Measurements from ENCODE around the gene POLE2. TPM values are rescaled to one million over a fixed set of nuclear protein-coding genes. Genes with fewer than 3 reads are reported as not detected.
"Not testable (repeated sequence)": the region's sequence is repeated elsewhere in the genome, so short reads cannot be mapped to it uniquely, and the experiment has no call there.

POLE2 gene
- total RNA-seq, 4 donors from 2014 or later: 1.8 to 35.5 (median 14.1) TPM

DNA sequence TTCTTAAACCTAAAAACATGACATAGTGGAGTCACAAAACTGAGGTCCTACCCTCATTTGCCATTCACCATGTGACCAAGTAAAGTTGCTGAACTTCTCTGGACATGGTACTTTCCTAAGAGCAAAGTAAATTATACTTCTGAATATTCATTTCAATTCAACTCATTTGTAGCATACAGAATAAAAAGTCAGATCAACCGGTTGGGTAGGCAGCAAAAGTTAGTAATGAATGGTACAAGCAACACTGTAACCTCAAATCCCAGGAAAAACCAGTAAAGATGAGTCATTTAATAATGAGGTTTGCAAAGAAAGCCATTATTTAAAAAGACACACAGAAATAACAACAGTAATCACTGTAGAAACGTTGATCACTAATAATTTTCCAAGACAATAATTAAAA lies 8.7 kb downstream of the POLE2 start:
- no peaks in the 10 kb centered on the region for H3K4me1 ChIP-seq
- H3K27ac ChIP-seq: no peak overlapping the region
- intact Hi-C loops (cut with DNase I; ENCODE audit: low total_unique reads): no loop called here
- H3K9me3 ChIP-seq: no peaks in the 10 kb centered on the region
- no peaks in the 10 kb centered on the region for H3K27me3 ChIP-seq
- H3K4me3 ChIP-seq: no peak overlapping the region
- no peaks in the 10 kb centered on the region for H3K36me3 ChIP-seq
- DNase-seq: no peak
- TF ChIP-seq, protein P1, sequence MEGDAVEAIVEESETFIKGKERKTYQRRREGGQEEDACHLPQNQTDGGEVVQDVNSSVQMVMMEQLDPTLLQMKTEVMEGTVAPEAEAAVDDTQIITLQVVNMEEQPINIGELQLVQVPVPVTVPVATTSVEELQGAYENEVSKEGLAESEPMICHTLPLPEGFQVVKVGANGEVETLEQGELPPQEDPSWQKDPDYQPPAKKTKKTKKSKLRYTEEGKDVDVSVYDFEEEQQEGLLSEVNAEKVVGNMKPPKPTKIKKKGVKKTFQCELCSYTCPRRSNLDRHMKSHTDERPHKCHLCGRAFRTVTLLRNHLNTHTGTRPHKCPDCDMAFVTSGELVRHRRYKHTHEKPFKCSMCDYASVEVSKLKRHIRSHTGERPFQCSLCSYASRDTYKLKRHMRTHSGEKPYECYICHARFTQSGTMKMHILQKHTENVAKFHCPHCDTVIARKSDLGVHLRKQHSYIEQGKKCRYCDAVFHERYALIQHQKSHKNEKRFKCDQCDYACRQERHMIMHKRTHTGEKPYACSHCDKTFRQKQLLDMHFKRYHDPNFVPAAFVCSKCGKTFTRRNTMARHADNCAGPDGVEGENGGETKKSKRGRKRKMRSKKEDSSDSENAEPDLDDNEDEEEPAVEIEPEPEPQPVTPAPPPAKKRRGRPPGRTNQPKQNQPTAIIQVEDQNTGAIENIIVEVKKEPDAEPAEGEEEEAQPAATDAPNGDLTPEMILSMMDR (IDR thresholded peaks at IDR 0.05): no peak
- TF ChIP-seq POLR2A (IDR thresholded peaks at IDR 0.05): no peak

DNA sequence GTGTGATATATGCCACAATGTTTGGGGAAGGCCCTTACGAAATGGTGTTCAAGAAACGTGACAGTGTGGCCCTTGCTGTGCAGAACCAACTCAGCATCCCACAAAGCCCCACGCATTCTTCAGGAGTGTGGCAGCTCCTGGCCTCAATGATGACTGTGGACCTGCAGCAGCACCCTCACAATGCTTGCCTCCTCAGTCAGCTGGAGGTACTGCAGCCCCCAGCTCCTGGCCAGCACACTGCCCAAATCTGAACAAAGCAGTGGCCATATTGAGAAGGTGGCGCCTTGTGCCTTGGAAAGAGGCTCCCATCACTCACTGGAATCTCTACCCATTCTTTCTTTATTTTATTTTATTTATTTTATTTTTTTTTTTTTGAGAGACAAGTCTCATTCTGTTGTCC lies 10.4 kb downstream of the POLE2 start:
- Histone ChIP-seq H3K4me1 (no peaks in the 10 kb centered on the region), H3K27me3 (no peaks in the 10 kb centered on the region), H3K9me3 (no peaks in the 10 kb centered on the region), H3K27ac (no peak overlapping the region), H3K36me3 (no peaks in the 10 kb centered on the region), H3K4me3 (no peak overlapping the region)
- DNase-seq: no peak
- intact Hi-C loops (cut with DNase I; ENCODE audit: low total_unique reads): no loop called here
- TF ChIP-seq POLR2A (IDR thresholded peaks at IDR 0.05): no peak
- TF ChIP-seq, protein P1 (IDR thresholded peaks at IDR 0.05): no peak

DNA sequence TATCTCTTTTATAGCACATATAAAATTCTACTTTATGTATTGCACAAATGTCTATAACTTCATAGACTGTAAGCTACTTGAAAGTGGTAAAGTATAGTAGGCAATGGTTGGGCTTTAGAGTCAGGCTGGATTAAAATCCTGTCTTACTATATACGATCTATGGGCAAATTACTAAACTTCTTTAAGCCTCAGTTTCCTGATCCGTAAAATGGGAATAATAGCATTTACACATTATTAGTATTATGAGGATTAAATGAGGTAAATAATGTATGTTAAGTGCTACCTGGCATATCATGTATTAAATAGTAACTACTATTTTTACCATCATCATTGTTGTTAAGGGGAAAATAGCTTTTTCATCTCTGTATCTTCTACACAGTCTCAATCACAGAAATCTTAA lies 14.4 kb downstream of the POLE2 start:
- Histone ChIP-seq H3K4me3 (no peak overlapping the region), H3K27me3 (no peaks in the 10 kb centered on the region), H3K36me3 (no peaks in the 10 kb centered on the region), H3K27ac (no peak overlapping the region), H3K9me3 (no peaks in the 10 kb centered on the region), H3K4me1 (no peaks in the 10 kb centered on the region)
- DNase-seq: no peak
- intact Hi-C loops (cut with DNase I; ENCODE audit: low total_unique reads): no loop called here
- TF ChIP-seq, protein P1 (IDR thresholded peaks at IDR 0.05): no peak
- TF ChIP-seq POLR2A (IDR thresholded peaks at IDR 0.05): no peak

DNA sequence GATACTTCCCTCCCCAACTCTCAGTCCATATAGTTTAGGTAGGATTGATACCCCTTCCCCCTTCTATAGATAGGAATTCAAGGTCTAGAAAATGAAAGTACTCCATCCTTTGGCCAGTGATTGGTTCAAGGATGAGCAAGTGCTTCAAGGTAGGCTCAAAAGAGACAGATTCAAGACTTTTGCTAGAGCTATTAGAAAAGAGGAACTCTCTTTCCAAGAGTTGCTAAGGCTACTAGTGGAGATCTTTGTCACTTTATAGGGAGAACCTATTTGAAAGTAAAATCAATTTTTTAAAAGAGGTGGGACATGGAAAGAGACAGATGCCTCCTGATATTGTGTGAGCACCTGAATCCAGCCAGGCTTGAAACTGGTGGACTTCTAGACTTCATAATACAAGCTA lies 17.5 kb downstream of the POLE2 start:
- DNase-seq: no peak
- H3K27ac ChIP-seq: no peak overlapping the region
- TF ChIP-seq, protein P1 (IDR thresholded peaks at IDR 0.05): no peak
- TF ChIP-seq POLR2A (IDR thresholded peaks at IDR 0.05): no peak
- no peaks in the 10 kb centered on the region for H3K9me3 ChIP-seq
- H3K4me1 ChIP-seq: no peaks in the 10 kb centered on the region
- no peaks in the 10 kb centered on the region for H3K36me3 ChIP-seq
- intact Hi-C loops (cut with DNase I; ENCODE audit: low total_unique reads): no loop called here
- no peaks in the 10 kb centered on the region for H3K27me3 ChIP-seq
- no peak overlapping the region for H3K4me3 ChIP-seq

DNA sequence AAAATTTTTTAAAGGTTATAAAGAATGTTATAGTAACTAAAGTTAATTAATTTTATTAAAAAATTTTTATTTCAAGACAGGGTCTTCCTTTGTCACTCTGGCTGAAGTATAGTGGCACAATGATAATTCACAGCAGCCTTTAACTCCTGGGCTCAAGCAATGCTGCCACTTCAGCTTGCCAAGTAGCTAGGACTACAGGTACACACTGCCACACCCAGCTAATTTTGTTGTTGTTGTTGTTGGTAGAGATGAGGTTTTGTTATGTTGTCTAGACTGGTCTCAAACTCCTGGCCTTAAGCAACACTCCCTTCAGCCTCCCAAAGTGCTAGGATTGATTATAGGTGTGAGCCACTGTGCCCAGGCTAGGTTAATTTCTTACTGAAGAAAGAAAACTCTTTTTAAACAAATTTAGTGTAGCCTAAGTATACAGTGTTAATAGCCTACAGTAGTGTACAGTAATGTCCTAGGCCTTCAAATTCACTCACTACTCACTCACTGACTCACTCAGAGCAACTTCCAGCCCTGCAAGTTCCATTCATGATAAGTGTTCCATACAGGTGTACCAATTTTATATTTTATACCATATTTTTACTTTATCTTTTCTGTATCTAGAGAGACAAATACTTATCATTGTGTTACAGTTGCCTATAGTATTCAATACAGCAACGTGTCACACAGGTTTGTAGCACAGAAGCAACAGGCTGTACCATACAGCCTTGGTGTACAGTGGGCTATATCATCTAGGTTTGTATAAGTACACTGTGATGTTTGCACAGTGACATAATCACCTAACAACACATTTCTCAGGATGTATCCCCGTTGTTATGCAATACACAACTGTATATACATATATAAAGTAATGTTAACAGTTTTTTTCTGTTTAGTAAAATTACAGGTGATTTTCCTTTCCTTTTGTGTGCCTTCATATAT lies 28.2 kb downstream of the POLE2 start:
- no peaks in the 10 kb centered on the region for H3K27me3 ChIP-seq
- intact Hi-C loops (cut with DNase I; ENCODE audit: low total_unique reads): no loop called here
- TF ChIP-seq, protein P1 (IDR thresholded peaks at IDR 0.05): no peak
- no peak for TF ChIP-seq POLR2A (IDR thresholded peaks at IDR 0.05)

DNA sequence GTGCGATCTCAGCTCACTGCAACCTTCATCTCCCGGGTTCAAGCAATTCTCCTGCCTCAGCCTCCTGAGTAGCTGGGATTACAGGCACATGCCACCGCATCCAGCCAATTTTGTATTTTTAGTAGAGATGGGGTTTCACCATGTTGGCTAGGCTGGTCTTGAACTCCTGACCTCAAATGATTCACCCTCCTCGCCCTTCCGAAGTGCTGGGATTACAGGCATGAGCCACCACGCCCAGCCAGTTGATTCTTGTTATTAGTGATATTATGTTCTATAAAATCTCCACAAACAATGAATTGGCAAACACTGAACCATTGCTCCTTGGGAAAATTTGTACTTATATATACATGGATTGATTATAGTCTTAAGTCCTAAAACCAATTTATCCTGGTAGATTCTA lies 30.5 kb downstream of the POLE2 start:
- H3K36me3 ChIP-seq; H3K9me3 ChIP-seq; H3K4me3 ChIP-seq; H3K27me3 ChIP-seq; H3K27ac ChIP-seq; intact Hi-C loops (cut with DNase I; ENCODE audit: low total_unique reads); H3K4me1 ChIP-seq; DNase-seq: not testable (repeated sequence)

More for the DNA sequence above, 28.2 kb downstream of the POLE2 start:
- no peaks in the 10 kb centered on the region for H3K4me1 ChIP-seq
- H3K9me3 ChIP-seq: no peaks in the 10 kb centered on the region
- H3K27ac ChIP-seq: no peak overlapping the region
- H3K36me3 ChIP-seq: no peaks in the 10 kb centered on the region
- DNase-seq: no peak
- H3K4me3 ChIP-seq: no peak overlapping the region
